GM12864 (cell line): ENCODE data around the gene ADAM11.
"Not testable (repeated sequence)": the region's sequence is repeated elsewhere in the genome, so short reads cannot be mapped to it uniquely, and the experiment has no call there.

Experiments
- DNase-seq: peaks from one replicate; pipeline ENCODE4 v3.0.0-alpha.2; 2011; ENCODE audit warnings: low read depth
- H3K4me3 ChIP-seq: 2 replicates; pipeline ENCODE4 v1.5.1; 2011; ENCODE audit warnings: mild to moderate bottlenecking, low read depth, low read length, control low read depth
- TF ChIP-seq, protein P1 (sequence below): IDR thresholded peaks from 2 replicates; pipeline ENCODE4 v1.5.1; 2011; ENCODE audit warnings: low read depth, mild to moderate bottlenecking, moderate library complexity, low read length, control low read depth, inconsistent platforms; ENCODE audit errors: missing control alignments

Gene ADAM11

DNA sequence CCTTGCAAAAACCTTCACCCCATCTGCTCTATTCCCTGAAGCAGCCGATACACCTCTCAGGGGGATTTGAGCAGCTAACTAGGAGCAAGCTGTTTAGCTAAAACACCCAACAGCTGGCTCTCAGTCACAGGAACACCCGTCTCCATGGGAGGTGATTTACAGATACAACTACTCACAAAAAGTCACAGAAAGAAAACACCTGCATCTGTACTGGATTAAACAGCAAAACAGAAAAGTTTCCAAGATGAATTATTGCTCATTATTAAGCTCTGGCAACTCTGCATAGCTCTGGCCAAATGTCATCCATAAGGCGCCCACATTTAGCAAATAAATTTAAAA, 49.0 kb downstream of the ADAM11 start:
- DNase-seq: no peak
- TF ChIP-seq, protein P1, sequence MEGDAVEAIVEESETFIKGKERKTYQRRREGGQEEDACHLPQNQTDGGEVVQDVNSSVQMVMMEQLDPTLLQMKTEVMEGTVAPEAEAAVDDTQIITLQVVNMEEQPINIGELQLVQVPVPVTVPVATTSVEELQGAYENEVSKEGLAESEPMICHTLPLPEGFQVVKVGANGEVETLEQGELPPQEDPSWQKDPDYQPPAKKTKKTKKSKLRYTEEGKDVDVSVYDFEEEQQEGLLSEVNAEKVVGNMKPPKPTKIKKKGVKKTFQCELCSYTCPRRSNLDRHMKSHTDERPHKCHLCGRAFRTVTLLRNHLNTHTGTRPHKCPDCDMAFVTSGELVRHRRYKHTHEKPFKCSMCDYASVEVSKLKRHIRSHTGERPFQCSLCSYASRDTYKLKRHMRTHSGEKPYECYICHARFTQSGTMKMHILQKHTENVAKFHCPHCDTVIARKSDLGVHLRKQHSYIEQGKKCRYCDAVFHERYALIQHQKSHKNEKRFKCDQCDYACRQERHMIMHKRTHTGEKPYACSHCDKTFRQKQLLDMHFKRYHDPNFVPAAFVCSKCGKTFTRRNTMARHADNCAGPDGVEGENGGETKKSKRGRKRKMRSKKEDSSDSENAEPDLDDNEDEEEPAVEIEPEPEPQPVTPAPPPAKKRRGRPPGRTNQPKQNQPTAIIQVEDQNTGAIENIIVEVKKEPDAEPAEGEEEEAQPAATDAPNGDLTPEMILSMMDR: no peak
- H3K4me3 ChIP-seq: no peak overlapping the region

DNA sequence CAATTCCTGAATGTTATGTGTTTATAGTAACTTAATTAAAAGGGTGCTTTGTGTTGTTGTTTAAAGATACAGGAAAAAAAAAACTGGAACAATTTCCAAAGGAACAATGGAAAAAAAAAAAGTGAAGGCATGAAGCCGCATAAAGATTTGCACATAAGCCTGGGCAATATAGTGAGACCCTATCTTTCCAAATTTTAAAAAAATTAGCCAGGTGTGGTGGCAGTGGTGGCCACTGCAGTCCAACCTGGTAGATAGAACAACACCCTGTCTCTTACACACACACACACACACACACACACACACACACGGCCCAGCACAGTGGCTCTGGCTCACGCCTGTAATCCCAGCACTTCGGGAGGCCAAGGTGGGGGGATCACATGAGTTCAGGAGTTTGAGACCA, 49.4 kb downstream of the ADAM11 start:
- no peak for DNase-seq
- no peak overlapping the region for H3K4me3 ChIP-seq
- TF ChIP-seq, protein P1: no peak

DNA sequence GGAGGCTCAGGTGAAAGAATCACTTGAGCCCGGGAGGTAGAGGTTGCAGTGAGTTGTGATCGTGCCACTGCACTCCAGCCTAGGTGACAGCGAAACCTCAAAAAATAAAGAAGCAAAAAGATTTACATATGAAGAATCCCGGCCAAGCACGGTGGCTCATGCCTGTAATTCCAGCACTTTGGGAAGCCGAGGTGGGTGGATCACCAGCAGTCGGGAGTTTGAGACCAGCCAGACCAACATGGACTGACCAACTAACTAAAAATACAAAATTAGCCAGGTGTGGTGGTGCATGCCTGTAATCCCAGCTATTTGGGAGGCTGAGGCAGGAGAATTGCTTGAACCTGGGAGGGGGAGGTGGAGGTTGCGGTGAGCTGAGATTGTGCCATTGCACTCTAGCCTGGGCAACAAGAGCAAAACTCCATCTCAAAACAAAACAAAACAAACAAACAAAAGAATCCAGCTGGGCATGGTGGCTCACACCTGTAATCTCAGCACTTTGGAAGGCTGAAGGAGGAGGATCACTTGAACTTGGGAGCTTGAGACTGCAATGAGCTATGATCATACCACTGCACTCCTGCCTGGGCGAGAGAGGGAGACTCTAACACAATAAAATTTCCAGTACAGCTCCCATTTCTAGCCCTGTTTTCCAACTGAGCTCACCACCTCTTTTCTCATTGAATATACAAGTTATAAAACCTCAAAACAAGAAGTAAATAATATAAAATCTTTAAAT, 50.0 kb downstream of the ADAM11 start:
- not testable (repeated sequence) for DNase-seq, H3K4me3 ChIP-seq

DNA sequence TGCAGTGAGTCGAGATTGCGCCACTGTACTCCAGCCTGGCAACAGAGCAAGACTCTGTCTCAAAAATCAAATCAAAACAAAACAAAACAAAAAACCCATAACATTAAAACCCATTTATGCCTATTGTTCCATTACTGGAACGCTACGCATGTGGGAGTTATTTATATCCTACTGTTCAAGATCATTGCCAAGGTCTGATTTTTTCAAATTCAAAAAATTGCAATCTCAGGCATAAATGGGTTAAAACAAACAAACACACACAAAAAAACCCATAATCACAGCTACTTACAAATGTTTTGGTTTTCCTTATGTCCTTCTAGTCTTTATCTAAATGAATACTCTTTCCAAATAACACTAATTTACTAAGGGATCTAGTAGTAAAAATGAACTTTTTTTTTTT, 53.5 kb downstream of the ADAM11 start:
- TF ChIP-seq, protein P1: no peak

DNA sequence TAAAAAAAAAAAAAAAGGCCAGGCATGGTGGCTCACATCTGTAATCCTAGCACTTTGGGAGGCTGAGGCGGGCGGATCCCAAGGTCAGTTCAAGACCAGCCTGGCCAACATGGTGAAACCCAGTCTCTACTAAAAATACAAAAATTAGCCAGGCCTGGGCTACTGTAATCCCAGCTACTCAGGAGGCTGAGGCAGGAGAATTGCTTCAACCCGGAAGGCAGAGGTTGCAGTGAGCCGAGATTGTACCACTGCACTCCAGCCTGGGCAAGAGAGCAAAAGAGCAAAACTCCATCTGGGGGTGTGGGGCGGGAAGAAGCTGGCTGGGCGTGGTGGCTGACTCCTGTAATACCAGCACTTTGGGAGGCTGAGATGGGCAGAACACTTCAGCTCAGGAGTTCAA, 59.7 kb downstream of the ADAM11 start:
- not testable (repeated sequence) for H3K4me3 ChIP-seq, DNase-seq

More for the DNA sequence above, 53.5 kb downstream of the ADAM11 start:
- DNase-seq: no peak
- H3K4me3 ChIP-seq: no peak overlapping the region

DNA sequence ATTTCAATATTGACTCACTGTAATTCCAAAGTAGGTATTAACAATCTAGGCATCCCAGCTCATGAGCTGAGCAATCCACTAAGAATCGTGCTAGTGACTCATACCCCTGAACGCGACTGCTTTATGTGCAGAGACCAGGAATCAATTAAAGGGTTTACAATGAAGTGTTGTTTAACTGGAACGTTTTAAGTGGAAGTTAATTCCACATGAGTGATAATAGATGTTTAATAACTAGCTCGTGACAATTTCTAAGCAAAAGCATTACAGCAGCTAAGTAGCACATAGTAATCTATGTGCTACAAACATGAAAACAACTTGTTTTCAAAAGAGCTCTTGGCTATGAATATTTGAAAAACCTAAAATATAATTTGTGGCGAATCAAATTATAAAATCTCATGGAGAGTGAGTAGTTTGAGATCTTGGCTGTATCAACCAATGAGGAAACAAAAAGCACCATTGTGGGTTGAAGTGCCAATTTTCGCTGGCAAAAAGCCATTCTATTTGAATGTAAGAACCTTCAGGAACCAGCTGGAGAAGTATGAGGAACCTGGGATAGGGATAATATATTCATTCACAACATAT, 61.9 kb downstream of the ADAM11 start:
- DNase-seq: no peak
- H3K4me3 ChIP-seq: no peak overlapping the region

DNA sequence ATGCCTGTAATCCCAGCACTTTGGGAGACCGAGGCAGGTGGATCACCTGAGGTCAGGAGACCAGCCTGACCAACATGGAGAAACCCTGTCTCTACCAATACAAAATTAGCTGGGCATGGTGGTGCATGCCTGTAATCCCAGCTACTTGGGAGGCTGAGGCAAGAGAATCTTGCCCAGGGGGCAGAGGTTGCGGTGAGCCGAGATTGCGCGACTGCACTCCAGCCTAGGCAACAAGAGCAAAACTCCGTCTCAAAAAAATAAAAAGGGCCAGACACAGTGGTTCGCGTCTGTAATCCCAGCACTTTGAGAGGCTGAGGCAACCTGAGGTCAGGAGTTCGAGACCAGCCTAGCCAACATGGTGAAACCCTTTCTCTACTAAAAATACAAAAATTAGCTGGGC, 66.4 kb downstream of the ADAM11 start:
- H3K4me3 ChIP-seq, DNase-seq: not testable (repeated sequence)

More for the DNA sequence above, 61.9 kb downstream of the ADAM11 start:
- TF ChIP-seq, protein P1: no peak

DNA sequence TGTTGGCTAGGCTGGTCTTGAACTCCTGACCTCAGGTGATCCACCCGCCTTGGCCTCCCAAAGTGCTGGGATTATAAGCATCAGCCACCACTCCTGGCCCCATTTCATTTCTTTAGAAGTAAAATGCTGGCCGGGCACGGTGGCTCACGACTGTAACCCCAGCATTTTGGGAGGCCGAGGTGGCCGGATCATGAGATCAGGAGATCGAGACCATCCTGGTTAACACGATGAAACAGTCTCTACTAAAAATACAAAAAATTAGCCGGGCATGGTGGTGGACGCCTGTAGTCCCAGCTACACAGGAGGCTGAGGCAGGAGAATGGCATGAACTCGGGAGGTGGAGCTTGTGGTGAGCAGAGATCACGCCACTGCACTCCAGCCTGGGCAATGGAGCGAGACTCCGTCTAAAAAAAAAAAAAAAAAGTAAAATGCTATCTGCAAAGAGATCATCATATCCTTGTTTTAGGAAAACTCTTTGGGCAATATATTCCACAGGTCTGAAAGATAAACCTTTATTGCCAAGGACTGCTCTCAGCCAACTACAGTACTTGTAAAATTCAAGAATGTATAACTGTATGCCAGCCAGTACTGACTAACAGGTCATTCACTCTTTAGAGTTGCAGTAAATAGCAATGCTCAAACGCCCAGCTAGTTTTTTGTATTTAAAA, 67.5 kb downstream of the ADAM11 start:
- no peak overlapping the region for H3K4me3 ChIP-seq
- no peak for DNase-seq
- TF ChIP-seq, protein P1: no peak
